PC-3 (cell line): ENCODE measurements around the gene RALB. TPM values are rescaled to one million over a fixed set of nuclear protein-coding genes. Genes with fewer than 3 reads are reported as not detected.

ENCODE experiments used
- ATAC-seq: fragments of 200-7000 bp; cut with Tn5 transposase; 2 replicates; pipeline ENCODE4 v1.9.1; 2020; ENCODE audit warnings: mild to moderate bottlenecking, moderate library complexity
- BruUV-seq: library from RNA; stranded (reverse); fragments of 400-500 nt; replicated peaks from 2 replicates; lab custom pipeline; 2021; lab: Mats Ljungman, UMichigan
- CTCF ChIA-PET: fragments of 300-600 bp; sonication (Branson Sonifier 250); formaldehyde crosslinking; loops from one replicate; lab custom pipeline; 2022; ENCODE audit warnings: antibody characterized with exemption; lab: Charles Lee
- POLR2A ChIA-PET: fragments of 300-600 bp; sonication (Branson Sonifier 250); formaldehyde crosslinking; loops from one replicate; lab custom pipeline; 2022; ENCODE audit warnings: antibody characterized with exemption; ENCODE audit not compliant: unreplicated experiment; lab: Charles Lee
- DNase-seq: peaks from one replicate; pipeline ENCODE4 v3.0.0-alpha.2; 2015
- H2AFZ ChIP-seq: fragments of 300-600 bp; sonication (generic); 2 replicates; pipeline ENCODE4 v1.6.0; 2016; ENCODE audit warnings: antibody characterized with exemption, low read length
- H3F3A ChIP-seq: fragments of 300-600 bp; sonication (generic); one replicate; pipeline ENCODE4 v1.6.0; 2017; ENCODE audit warnings: antibody characterized with exemption, low read length, control low read depth, mild to moderate bottlenecking; ENCODE audit not compliant: unreplicated experiment
- H3K27ac ChIP-seq: fragments of 300-600 bp; sonication (generic); 2 replicates; pipeline ENCODE4 v1.5.1; 2016; ENCODE audit warnings: mild to moderate bottlenecking, low read length
- H3K27me3 ChIP-seq: fragments of 300-600 bp; sonication (generic); 2 replicates; pipeline ENCODE4 v1.6.1; 2016; ENCODE audit warnings: low read length, mixed read lengths
- H3K36me3 ChIP-seq: fragments of 300-600 bp; sonication (generic); 2 replicates; pipeline ENCODE4 v1.6.1; 2016; ENCODE audit warnings: low read depth, mixed run types, low read length, mixed read lengths
- H3K4me1 ChIP-seq: fragments of 300-600 bp; sonication (generic); 2 replicates; pipeline ENCODE4 v1.5.1; 2016; ENCODE audit warnings: low read length; ENCODE audit not compliant: insufficient read depth
- H3K4me2 ChIP-seq: fragments of 300-600 bp; sonication (generic); 2 replicates; pipeline ENCODE4 v1.6.0; 2016; ENCODE audit warnings: low read length
- H3K4me3 ChIP-seq: fragments of 300-600 bp; sonication (generic); 2 replicates; pipeline ENCODE4 v1.5.1; 2016; ENCODE audit warnings: mild to moderate bottlenecking, low read length, mixed read lengths
- H3K79me2 ChIP-seq: fragments of 300-600 bp; sonication (generic); 2 replicates; pipeline ENCODE4 v1.6.1; 2017; ENCODE audit warnings: low read length, mixed read lengths
- H3K9ac ChIP-seq: fragments of 300-600 bp; sonication (generic); 2 replicates; pipeline ENCODE4 v1.6.0; 2016; ENCODE audit warnings: mild to moderate bottlenecking, low read length
- H3K9me2 ChIP-seq: fragments of 300-600 bp; sonication (generic); replicated peaks from 2 replicates; pipeline ENCODE4 v1.6.1; 2016; ENCODE audit warnings: mixed run types, low read length, mixed read lengths
- H3K9me3 ChIP-seq: fragments of 300-600 bp; sonication (generic); 2 replicates; pipeline ENCODE4 v1.6.1; 2016; ENCODE audit warnings: low read length, mixed read lengths
- H4K20me1 ChIP-seq: fragments of 300-600 bp; sonication (generic); 2 replicates; pipeline ENCODE4 v1.6.1; 2016; ENCODE audit warnings: low read length, mixed read lengths
- EZH2 ChIP-seq: fragments of 300-600 bp; sonication (generic); IDR thresholded peaks from one replicate; pipeline ENCODE4 v1.6.1; 2017; ENCODE audit warnings: antibody characterized with exemption, mild to moderate bottlenecking, low read length; ENCODE audit not compliant: unreplicated experiment
- EZH2phosphoT487 ChIP-seq: fragments of 300-600 bp; sonication (generic); IDR thresholded peaks from 2 replicates; pipeline ENCODE4 v1.6.1; 2018; ENCODE audit warnings: mild to moderate bottlenecking, antibody characterized with exemption, low read length, borderline replicate concordance
- intact Hi-C: fragments of 100-400 bp; cut with micrococcal nuclease; formaldehyde crosslinking; loops from 2 replicates; pipeline ENCODE4 v1.9.0; 2023
- total RNA-seq: library from RNA; depleted of rRNA; stranded (reverse); fragments of >200 nt; gene quantifications from 2 replicates; pipeline ENCODE4 v1.2.3, GENCODE V29; 2014
- TF ChIP-seq, protein P1 (sequence below): fragments of 300-600 bp; sonication (generic); conservative IDR thresholded peaks from 2 replicates; pipeline ENCODE4 v1.5.1; 2017; ENCODE audit warnings: antibody characterized with exemption, low read depth, mild to moderate bottlenecking, low read length

RALB gene
- total RNA-seq, 1 experiment from 2014 or later, result 57.9 TPM

DNA sequence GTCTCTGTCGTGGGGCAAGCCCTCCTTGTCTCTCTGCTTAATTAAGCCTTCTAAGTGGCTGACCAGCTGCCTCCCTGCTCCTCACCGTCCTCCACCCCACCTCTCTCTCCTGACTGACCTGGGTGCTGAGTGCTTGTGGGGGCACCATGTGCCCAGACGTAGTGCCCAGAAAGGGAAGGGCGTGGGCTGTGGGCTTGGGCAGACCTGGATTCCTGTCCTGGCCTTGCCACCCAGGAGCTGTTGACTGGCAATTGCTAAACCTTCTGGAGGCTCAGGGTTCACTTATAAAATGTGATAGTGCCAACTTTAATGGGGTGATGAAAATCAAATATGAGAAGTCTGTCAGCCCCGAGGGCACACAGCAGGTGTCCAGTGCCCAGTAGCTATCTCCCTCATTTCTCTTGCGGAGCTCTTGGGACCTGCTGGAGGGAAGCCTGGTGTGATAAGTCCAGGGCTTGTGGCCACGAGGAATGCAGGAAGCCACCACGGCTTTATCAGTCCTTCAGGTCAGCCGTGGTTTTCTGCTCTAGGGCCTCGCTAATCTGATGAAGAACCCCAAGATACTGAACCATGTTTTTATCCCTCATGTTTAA lies 71.3 kb downstream of the RALB start:
- H3K4me1 ChIP-seq, result no peaks in the 10 kb centered on the region
- no peaks in the 10 kb centered on the region for H3K9me3 ChIP-seq
- no TSS peak for BruUV-seq
- H3K36me3 ChIP-seq, result no peaks in the 10 kb centered on the region
- H3K27me3 ChIP-seq, result no peaks in the 10 kb centered on the region
- no peaks in the 10 kb centered on the region for H3K9me2 ChIP-seq
- no peak overlapping the region for H3K9ac ChIP-seq
- no peaks in the 10 kb centered on the region for H3K79me2 ChIP-seq
- DNase-seq, result no peak
- H3K27ac ChIP-seq, result no peak overlapping the region
- POLR2A ChIA-PET, result no interaction called here
- CTCF ChIA-PET, result interaction anchor here (0.6 to 0.8 kb wide), 3 partner anchors 11 to 783 kb away, joined by 3 to 5 read pairs (median 3); no protein-coding TSS in a partner anchor
- no peak overlapping the region for H3K4me3 ChIP-seq
- H3K4me2 ChIP-seq, result no peak overlapping the region
- H2AFZ ChIP-seq, result no peak overlapping the region
- no peaks in the 10 kb centered on the region for H4K20me1 ChIP-seq
- TF ChIP-seq EZH2, result no peak
- no peak for TF ChIP-seq EZH2phosphoT487
- TF ChIP-seq, protein P1, sequence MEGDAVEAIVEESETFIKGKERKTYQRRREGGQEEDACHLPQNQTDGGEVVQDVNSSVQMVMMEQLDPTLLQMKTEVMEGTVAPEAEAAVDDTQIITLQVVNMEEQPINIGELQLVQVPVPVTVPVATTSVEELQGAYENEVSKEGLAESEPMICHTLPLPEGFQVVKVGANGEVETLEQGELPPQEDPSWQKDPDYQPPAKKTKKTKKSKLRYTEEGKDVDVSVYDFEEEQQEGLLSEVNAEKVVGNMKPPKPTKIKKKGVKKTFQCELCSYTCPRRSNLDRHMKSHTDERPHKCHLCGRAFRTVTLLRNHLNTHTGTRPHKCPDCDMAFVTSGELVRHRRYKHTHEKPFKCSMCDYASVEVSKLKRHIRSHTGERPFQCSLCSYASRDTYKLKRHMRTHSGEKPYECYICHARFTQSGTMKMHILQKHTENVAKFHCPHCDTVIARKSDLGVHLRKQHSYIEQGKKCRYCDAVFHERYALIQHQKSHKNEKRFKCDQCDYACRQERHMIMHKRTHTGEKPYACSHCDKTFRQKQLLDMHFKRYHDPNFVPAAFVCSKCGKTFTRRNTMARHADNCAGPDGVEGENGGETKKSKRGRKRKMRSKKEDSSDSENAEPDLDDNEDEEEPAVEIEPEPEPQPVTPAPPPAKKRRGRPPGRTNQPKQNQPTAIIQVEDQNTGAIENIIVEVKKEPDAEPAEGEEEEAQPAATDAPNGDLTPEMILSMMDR, result no peak
- no peak for ATAC-seq
- intact Hi-C loops, result no loop called here
- no peaks in the 10 kb centered on the region for H3F3A ChIP-seq

DNA sequence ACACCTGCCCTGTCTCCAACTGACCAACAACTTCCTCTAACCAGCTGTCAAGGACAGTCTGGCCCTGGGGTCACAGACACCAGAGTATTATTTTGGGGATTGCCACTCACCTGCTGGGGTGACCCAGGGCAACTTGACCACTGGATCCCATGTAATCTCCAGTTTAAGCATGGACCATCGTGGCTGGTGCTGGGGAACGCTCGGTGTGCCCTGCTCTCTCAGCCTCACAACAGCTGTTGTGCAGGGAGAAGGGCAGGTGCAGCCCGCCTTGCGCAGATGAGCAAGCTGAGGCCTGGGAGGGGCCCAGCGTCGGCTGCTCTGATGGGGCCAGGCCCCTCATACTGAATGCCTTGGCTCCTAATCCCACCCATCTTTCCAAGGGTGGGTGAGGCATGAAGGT lies 72.3 kb downstream of the RALB start:
- Histone ChIP-seq H3K9me3 (no peaks in the 10 kb centered on the region), H3K27ac (no peak overlapping the region), H3F3A (no peaks in the 10 kb centered on the region), H3K4me1 (no peaks in the 10 kb centered on the region), H3K4me3 (no peak overlapping the region), H3K79me2 (no peaks in the 10 kb centered on the region), H2AFZ (no peak overlapping the region), H3K9ac (no peak overlapping the region), H3K36me3 (no peaks in the 10 kb centered on the region), H3K4me2 (no peak overlapping the region), H3K9me2 (no peaks in the 10 kb centered on the region), H4K20me1 (no peaks in the 10 kb centered on the region), H3K27me3 (no peaks in the 10 kb centered on the region)
- CTCF ChIA-PET, result no interaction called here
- intact Hi-C loops, result no loop called here
- BruUV-seq, result no TSS peak
- TF ChIP-seq EZH2phosphoT487 (no peak), EZH2 (no peak)
- TF ChIP-seq, protein P1, result no peak
- POLR2A ChIA-PET, result no interaction called here
- DNase-seq (no peak), ATAC-seq (no peak)

DNA sequence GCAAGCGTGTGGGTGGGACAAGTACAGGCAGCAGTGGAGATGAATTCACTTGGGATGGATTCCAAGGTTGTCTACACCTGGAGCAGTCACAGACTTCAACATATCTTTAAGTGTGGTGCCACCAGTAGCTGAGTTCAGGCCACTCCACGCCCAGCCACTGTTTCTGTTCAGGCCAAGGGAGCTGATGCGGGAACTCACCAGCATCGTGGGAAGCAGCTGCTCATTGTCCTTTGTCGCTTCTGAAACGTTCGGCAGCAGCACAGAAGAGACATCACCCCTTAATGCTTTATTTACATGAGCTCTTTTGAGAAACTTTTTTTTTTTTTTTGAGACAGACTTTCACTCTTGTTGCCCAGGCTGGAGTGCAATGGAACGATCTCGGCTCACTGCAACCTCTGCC lies 73.4 kb downstream of the RALB start:
- no peaks in the 10 kb centered on the region for H3K9me3 ChIP-seq
- H3F3A ChIP-seq, result no peaks in the 10 kb centered on the region
- H3K4me2 ChIP-seq, result no peak overlapping the region
- ATAC-seq (no peak), DNase-seq (no peak)
- H2AFZ ChIP-seq, result no peak overlapping the region
- ChIA-PET POLR2A (no interaction called here), CTCF (no interaction called here)
- no peaks in the 10 kb centered on the region for H3K27me3 ChIP-seq
- no peaks in the 10 kb centered on the region for H4K20me1 ChIP-seq
- no peak overlapping the region for H3K4me3 ChIP-seq
- no peaks in the 10 kb centered on the region for H3K36me3 ChIP-seq
- no TSS peak for BruUV-seq
- H3K9me2 ChIP-seq, result no peaks in the 10 kb centered on the region
- no peaks in the 10 kb centered on the region for H3K4me1 ChIP-seq
- H3K9ac ChIP-seq, result no peak overlapping the region
- H3K79me2 ChIP-seq, result no peaks in the 10 kb centered on the region
- H3K27ac ChIP-seq, result no peak overlapping the region
- intact Hi-C loops, result no loop called here
- TF ChIP-seq, protein P1, result no peak
- TF ChIP-seq EZH2, result no peak
- TF ChIP-seq EZH2phosphoT487, result no peak
